Endometrial microvascular endothelial cells (primary cell): ENCODE results near the gene LAIR2. TPM values are rescaled to one million over a fixed set of nuclear protein-coding genes. Genes with fewer than 3 reads are reported as not detected.

Experiments used
- in situ Hi-C: cut with HindIII; loops from 2 replicates; pipeline ENCODE4 v1.10.0; 2017; ENCODE audit warnings: low sequenced_read_pairs, low pct_unique_long_range_greater_than_20kb; ENCODE audit errors: inconsistent ontology term
- total RNA-seq: library from RNA; depleted of rRNA; stranded (reverse); fragments of >200 nt; gene quantifications from one replicate; pipeline ENCODE4 v1.2.3, GENCODE V29; 2015; ENCODE audit errors: inconsistent ontology term

Gene LAIR2, protein sequence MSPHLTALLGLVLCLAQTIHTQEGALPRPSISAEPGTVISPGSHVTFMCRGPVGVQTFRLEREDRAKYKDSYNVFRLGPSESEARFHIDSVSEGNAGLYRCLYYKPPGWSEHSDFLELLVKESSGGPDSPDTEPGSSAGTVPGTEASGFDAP
- not detected for total RNA-seq

GRCh38 chr19:54502518-54503048 is at the start of gene LAIR2:
TSS of gene LAIR2 (plus strand) at chr19:54502831. CDS start at chr19:54502919, 88 bp downstream.
- in situ Hi-C loops, result no loop called here

GRCh38 chr19:54453921-54454780 is 48.5 kb upstream of the LAIR2 start:
- in situ Hi-C loops, result no loop called here

GRCh38 chr19:54454781-54455675 is 47.6 kb upstream of the LAIR2 start:
- in situ Hi-C loops, result no loop called here

DNA sequence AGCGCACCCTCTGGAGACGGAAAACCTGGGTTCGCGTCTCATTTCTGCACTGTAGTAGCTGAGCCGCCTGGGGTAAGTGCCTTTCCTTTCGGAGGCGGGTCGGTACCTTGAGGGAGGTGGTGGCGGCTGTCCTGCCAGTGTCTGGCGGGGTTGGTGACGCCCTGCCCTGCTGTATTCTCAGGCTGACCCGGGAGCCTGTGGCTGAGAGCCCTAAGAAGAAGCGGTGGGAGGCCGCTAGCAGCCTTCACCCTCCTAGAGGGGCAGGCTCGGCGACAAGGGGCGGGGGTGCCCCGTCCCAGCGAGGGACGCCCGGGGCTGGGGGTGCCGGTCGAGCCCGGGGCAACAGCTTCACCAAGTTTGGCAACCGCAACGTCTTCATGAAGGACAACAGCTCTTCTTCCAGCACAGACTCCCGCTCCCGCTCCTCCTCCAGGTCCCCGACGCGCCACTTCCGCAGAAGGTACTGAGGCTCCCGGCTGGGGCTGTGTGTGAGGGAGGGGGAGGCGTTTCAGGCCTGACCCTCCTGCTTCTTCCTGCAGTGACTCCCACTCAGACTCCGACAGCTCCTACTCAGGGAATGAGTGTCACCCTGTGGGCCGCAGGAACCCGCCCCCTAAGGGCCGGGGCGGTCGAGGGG is 46.7 kb upstream of the LAIR2 start:
- in situ Hi-C loops, result no loop called here

GRCh38 chr19:54456423-54457373 is 45.9 kb upstream of the LAIR2 start:
- in situ Hi-C loops, result no loop called here

DNA sequence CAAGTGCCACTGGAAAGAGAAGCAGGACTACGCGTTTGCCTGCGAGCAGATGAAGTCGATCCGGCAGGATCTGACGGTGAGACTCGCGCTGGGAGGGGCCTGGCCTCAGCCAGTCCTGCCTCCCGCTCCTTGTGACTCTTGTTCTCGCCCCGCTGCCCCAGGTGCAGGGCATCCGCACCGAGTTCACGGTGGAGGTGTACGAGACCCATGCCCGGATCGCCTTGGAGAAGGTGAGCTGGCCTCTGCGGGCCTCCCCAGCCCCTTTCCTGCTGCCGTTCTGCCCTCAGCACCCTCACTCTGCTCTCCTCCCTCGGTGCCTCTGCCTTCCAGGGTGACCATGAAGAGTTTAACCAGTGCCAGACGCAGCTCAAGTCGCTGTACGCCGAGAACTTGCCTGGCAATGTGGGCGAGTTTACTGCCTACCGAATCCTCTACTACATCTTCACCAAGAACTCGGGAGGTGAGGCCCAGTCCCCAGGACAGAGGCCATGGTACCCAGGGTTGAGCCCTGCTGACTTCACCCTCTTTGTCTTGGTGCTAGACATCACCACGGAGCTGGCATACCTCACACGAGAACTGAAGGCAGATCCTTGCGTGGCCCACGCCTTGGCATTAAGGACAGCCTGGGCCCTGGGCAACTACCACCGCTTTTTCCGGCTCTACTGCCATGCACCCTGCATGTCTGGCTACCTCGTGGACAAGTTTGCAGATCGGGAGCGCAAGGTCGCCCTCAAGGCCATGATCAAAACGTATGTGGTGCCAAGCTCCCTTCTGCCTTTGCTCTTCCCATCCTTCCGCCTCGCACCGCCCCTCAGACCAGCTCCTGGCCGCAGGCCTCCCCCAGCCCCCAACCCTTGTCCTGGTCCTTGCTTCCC is 44.6 kb upstream of the LAIR2 start:
- in situ Hi-C loops, result no loop called here

- in situ Hi-C loops, result no loop called here
These were observed 43.9 kb upstream of the LAIR2 start for GRCh38 chr19:54458648-54459281.

DNA sequence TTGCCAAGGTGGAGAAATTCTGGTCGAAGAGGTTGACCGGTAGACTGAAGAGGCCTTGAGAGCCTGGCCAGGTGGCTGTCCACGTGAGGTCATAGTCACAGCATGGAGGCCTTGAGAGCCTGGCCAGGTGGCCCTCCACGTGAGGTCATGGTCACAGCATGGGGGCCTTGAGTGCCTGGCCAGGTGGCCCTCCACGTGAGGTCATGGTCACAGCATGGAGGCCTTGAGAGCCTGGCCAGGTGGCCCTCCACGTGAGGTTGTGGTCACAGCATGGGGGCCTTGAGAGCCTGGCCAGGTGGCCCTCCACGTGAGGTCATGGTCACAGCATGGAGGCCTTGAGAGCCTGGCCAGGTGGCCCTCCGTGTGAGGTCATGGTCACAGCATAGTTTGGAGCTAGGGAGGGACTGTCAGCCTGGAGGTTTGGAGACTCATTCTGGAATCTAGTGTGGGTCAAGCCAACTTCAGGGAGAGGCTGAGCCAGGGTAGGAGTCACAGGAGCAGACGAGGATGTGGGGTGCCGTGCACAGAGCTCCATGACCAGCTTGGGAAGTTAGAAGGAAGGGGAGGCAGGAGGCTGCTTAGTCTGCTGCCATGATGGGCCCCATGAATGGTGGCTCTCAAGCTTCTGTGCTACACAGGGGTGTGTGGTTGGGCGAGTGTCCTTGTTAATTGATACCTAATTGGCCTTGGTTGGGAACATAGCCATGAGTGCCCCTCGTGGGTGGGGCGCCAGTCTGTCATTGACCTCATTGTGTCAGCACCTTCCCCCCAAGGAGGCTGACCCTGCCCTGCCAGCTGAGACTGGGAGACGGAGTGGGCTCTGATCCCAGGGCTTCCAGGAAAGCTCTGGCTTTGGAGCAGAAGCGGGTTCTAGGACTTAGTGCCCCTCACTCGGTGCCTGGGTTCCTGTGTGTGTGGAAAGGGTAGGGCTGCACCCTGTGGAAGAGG is 43.1 kb upstream of the LAIR2 start:
- in situ Hi-C loops, result no loop called here

GRCh38 chr19:54460230-54461005 is 42.2 kb upstream of the LAIR2 start:
- in situ Hi-C loops, result no loop called here

DNA sequence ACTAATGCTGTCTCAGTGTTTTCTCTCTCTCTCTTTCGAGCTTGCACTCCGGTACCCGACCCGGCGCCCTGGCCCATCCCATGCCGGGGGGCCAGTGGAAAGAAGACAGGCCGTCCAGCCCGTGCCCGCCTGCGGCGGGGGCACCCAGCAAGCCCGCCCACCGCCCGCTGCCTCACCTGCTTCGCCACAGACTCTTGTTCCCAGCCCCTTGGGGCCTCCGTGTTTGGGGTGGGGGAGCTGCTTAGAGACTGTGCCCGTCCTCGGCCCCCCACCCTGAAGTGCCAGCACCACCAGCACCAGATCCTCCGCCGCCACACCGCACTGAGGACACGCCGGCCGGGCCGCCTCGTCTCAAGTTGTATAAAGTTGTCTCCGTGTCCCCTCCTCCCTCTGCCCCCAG is 41.4 kb upstream of the LAIR2 start:
- in situ Hi-C loops, result no loop called here

- in situ Hi-C loops, result no loop called here
These were observed 41.0 kb upstream of the LAIR2 start for GRCh38 chr19:54461613-54462012.

DNA sequence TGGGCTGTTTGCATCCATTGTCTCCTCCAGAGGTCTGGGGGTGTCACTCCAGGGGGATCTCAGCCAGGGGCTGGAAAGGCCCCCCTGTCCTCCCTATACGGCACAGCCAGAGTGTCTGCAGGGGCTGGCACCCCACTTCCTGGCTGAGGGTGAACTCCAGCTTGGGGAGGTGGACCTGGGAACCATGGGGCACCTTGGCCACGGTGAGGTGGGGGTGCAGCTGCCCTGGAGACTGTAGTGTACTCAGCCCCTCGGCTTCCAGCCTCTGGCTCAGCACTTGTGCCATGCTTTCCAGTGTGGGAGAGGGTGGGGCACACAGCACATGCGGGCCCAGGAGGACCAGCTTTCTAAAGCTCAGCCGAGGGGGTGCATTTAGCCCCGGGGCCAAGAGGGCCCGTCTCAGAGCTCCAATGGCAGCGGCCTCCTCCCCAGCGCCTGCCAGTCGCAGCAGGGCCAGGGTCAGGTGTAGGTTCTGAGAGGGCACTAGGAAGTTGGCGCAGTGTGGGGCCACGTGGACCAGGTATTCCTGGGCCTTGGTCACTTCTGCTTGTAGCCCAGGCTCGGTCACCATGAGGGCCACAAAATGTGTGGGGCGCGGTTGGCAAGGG is 40.5 kb upstream of the LAIR2 start:
- in situ Hi-C loops, result no loop called here

- in situ Hi-C loops, result no loop called here
These were observed 39.7 kb upstream of the LAIR2 start for GRCh38 chr19:54462655-54463530.
